MV-4-11 (cell line): Measurements from ENCODE around the gene NHSL2.
A peak's percentile ranks its signal among the peaks of the same experiment; 100 is the strongest.
"Not testable (repeated sequence)": the region's sequence is repeated elsewhere in the genome, so short reads cannot be mapped to it uniquely, and the experiment has no call there.

Experiments used
- DNase-seq: peaks from one replicate; lab custom pipeline; 2025; lab: John Stamatoyannopoulos, UW

Gene NHSL2

DNA sequence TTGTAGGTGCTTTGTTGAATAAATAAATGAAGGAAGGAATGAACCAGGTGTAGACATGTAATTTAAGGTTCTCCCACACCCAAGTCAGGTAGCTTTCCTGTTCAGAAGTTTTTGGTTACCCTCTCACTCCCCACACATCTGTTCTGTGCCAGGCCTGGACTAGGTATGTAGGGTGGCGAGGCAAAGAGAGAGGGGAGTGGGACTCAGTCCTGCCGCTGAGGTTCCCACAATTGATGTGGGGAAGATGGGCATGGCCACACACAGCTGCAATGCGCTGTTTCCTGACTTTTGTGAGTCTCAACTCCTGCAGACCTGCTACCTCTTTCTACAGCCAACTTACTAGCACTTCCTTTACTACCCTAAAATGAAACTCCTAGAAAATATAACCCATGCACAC, 132.2 kb downstream of the NHSL2 start:
- DNase-seq = no peak

GRCh38 chrX:72043636-72044035, 133.0 kb downstream of the NHSL2 start:
- no peak for DNase-seq

GRCh38 chrX:72045141-72045540, 134.5 kb downstream of the NHSL2 start:
- DNase-seq = no peak

- DNase-seq = no peak
Observed at GRCh38 chrX:72045552-72046277, 135.1 kb downstream of the NHSL2 start.

GRCh38 chrX:72046447-72046846, 135.8 kb downstream of the NHSL2 start:
- no peak for DNase-seq

DNA sequence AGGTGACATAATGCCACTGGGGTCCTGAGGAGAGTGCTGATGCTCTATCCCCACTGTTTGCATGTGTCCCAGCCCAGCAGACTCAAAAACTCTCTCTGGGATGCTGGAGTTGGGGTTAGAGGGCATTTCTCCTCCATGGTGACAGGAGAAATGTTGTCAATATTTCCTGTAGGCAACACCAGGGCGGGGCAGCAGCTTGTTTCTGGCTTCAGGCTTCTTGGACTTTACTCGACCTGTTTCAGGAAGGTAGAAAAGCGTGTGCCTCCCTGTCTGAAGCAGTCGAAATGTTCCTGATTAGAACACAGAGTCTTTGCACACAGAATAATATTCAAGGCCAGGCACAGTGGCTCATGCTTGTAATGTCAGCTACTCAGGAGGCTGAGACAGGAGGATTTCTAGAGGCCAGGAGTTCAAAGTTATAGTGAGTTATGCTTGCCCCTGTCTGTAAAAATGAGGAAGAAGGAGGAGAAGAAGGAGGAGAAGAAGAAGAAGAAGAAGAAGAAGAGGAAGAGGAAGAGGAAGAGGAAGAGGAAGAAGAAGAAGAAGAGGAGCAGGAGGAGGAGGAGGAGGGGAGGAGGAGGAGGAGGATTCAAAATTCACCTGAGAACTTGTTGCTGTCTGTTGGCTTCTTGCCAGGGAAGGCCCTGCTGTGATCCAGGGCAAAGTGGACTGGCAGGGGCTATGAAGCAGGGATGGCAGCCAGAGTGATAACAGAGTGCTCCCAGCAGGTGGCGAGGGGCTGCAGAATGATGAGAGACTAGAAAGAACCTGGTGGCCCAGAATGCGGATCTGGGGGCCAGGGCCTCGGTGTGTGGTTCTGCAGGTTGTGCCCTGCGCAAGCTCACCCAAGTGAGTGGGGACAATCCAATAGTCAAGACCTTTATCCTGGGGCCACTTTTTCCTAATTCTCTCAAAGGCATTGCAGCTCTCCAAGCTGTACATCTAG, 138.1 kb downstream of the NHSL2 start:
- no peak for DNase-seq

DNA sequence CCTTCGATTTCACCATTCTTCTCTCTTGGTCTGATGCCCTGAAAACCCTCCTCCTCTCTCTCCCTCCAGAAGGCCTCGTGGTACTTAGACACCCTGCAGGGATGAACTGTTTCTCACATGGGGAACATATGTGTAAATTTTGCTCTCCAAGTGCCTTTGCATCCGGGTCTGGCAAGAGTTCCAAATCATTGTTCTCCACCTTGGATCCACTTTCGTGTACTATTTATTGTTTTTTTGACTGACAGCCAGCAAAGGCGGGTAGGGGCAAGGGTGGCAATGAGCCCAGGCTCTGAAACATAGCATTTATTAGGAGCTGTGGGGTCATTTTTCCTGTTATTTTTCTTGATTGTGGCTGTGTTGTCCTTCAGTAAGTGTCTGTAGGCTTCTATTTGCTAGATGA, 139.4 kb downstream of the NHSL2 start:
- DNase-seq = no peak

DNA sequence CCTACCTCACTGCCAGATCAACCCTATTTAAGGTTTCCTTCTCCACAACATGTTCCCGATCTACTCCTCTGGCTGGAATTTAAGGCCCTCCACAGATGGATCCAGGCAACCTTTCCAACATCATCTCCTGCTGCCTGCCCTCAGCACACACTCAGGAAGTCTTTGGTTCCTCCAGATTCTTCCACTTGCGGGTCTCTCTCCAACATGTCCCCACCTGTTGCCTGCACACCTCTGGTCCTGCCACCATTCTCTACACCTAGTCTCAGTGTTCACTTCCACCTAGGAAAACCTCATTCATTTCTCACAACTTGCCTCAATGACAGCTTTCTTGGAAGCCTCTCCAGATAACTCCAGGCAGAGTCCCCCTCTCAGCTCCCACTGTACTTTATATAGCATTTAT, 140.9 kb downstream of the NHSL2 start:
- DNase-seq = no peak

DNA sequence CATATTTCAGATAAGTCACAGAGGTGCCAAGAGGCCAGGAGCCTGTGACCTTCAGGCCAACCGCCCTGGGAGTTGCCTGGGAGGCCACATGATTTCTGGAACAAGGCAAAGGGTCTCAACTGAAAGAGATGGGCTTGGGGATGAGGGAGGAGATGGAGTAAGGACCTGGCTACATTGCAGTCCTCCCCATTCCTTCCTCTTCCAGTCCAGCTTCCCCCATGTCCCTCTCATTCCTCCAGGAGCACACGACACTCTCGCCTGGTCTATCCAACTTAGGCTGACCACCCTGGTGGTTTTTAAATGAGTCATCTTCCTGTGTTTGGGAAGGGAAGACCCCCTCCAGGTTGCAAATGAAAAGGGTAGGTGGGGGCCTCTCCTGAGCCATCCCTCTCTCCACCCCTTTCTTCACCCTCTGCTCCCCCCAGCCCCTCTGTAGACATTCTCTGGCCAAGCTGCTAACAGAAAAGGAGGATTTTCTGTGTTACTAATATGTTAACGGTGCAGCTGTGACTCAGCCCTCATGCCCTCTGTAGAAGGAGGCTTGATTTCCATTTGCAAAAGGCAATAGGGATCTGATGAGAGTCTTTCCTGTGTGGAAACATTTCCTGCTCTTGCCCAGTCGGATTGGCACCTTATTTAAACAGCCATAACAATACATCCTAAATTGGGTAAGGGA, 141.9 kb downstream of the NHSL2 start:
- DNase-seq = no peak

GRCh38 chrX:72053508-72053907, 142.9 kb downstream of the NHSL2 start:
- DNase-seq = no peak

- no peak for DNase-seq
Observed at GRCh38 chrX:72054779-72055489, 144.3 kb downstream of the NHSL2 start.

DNA sequence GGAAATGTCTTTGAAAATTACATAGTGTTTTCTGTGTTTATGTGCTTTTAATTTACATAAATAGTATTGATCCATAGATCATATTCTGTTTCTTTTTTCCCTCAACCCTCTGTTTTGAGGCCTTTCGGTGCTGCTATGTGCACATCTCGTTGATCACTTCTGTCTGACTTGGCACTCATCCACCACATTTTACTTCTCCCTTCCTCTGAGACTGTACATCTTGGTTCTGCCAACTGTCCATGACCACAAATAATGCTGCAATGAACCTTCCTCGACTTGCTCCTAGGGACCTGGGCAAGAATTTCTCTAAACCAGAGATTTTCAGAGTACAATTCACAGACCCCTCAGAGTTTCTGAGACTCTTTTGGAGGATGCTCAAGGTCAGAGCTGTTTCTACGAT, 146.7 kb downstream of the NHSL2 start:
- peak; percentile 79 for DNase-seq

DNA sequence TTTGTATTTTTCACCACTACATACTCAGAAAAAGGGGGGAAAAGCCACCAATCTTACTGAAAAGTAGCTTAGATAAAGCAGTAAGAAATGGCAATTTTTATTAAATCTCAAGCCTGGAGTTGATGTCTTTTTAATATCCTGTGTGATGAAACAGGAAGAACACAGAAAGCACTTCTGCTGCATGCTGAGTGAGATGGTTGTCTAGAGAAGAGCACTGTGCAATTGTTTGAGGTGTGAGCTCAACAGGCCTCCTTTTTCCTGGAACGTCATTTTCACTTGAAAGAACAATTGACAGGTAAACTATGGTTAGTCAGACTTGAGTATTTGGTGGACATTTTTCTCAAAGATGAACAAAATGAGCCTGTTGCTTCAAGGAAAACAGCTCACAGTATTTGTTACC, 147.2 kb downstream of the NHSL2 start:
- peak; percentile 10 for DNase-seq

- DNase-seq = not testable (repeated sequence)
Observed at GRCh38 chrX:72058346-72058745, 147.7 kb downstream of the NHSL2 start.

DNA sequence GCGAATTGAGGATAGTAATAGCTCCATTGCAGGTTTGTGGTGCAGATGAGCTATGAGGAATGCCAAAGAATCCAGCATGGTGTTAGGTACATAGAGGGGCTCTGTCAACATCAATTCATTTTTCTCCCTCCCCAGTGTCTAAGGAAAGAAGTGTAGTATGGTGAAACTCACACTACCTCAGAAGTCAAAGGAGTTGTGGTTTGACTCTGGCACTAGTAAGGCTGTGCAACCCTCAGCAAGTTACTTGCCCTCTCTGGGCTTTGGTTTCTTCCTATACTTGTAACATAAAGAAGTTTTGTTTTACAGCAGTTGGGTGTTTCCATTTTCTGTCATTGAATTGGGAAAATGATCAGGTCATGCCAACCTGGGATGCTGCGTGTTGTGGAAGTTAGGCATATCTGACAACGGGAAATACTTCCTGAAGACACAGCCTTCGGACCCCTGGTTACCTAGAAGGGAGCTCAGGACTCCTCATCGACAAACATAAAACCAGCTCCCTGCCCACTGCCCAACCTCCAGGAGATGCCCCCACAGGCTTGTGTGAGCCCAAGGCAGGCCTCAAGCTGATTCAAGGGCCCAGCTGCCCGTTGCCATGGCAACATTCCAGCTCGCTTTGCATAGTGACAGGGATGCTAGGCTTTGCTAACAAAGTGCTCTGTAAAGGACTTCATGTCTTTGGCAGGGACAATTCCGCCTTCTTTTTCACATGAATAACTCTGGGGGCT, 149.7 kb downstream of the NHSL2 start:
- no peak for DNase-seq

- DNase-seq = no peak
Observed at GRCh38 chrX:72060921-72061490, 150.4 kb downstream of the NHSL2 start.

GRCh38 chrX:72062916-72063315, 152.3 kb downstream of the NHSL2 start:
- no peak for DNase-seq

GRCh38 chrX:72069350-72070160, 158.9 kb downstream of the NHSL2 start:
- no peak for DNase-seq

DNA sequence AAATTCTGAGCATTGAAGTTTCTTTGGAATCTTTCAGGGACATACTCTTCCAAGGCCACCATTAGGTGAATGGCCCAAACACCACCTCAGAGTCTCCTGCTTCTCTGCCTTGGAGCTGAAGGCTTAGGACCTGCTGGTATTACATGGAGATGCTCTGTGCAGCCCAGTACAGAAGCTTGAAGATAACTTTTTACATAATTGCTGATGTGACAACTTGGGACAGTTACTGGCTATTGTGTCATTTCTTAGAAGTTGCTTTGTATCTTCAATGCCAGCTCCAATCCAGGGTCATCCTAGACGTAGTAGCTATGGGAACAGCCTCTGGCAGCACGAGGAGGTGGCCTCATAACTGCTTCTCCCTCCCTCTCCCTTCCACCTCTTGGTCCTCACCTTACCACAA, 160.6 kb downstream of the NHSL2 start:
- DNase-seq = no peak

DNA sequence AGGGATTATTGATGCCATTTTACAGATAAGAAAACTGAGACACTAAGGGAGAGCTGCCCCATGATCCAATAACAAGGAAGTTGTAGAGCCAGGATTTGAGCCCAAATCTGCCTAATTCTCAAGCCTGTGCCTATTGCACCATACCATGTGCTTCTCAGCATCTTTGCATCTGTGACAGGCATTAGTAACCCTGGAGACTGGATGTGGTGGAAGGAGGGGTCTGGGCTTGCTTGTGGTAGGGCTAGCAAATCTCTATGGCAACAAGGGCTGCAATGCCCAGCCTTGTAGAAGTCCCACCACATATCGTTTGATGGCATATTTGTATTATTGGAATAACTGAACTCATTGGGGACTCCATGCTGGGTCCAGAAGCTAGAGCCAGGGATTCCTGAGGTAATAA, 163.0 kb downstream of the NHSL2 start:
- no peak for DNase-seq
